Right kidney (tissue), 1 donor: Measurements from ENCODE around the gene C19orf81.

ENCODE experiments used
- DNase-seq: peaks from one replicate; pipeline ENCODE4 v3.0.0-alpha.2; 2016

The C19orf81 gene

GRCh38 chr19:50658441-50659317 is 9.4 kb downstream of the C19orf81 start:
- peak; percentile 90 for DNase-seq

- DNase-seq, result no peak
These were observed 10.3 kb downstream of the C19orf81 start for GRCh38 chr19:50659318-50660087.

- DNase-seq, result no peak
These were observed 10.8 kb downstream of the C19orf81 start for GRCh38 chr19:50660088-50660366.

GRCh38 chr19:50661023-50661422 is 11.8 kb downstream of the C19orf81 start:
- DNase-seq, result no peak

GRCh38 chr19:50661766-50662650 is 12.8 kb downstream of the C19orf81 start:
- no peak for DNase-seq

- DNase-seq, result no peak
These were observed 13.6 kb downstream of the C19orf81 start for GRCh38 chr19:50662651-50663481.

GRCh38 chr19:50663482-50663790 is 14.2 kb downstream of the C19orf81 start:
- DNase-seq, result no peak

- no peak for DNase-seq
These were observed 15.0 kb downstream of the C19orf81 start for GRCh38 chr19:50664204-50664603.

- DNase-seq, result peak; percentile 49
These were observed 17.3 kb downstream of the C19orf81 start for GRCh38 chr19:50666346-50667176.

GRCh38 chr19:50667177-50667758 is 18.0 kb downstream of the C19orf81 start:
- no peak for DNase-seq

GRCh38 chr19:50667759-50668231 is 18.6 kb downstream of the C19orf81 start:
- peak; percentile 52 for DNase-seq

GRCh38 chr19:50668416-50668815 is 19.2 kb downstream of the C19orf81 start:
- no peak for DNase-seq

GRCh38 chr19:50668879-50669278 is 19.6 kb downstream of the C19orf81 start:
- no peak for DNase-seq

GRCh38 chr19:50669302-50670101 is 20.3 kb downstream of the C19orf81 start:
- DNase-seq, result no peak

- no peak for DNase-seq
These were observed 20.8 kb downstream of the C19orf81 start for GRCh38 chr19:50670102-50670380.

GRCh38 chr19:50673118-50673517 is 23.9 kb downstream of the C19orf81 start:
- DNase-seq, result no peak

- DNase-seq, result no peak
These were observed 27.5 kb downstream of the C19orf81 start for GRCh38 chr19:50676625-50677197.

GRCh38 chr19:50677636-50678035 is 28.4 kb downstream of the C19orf81 start:
- DNase-seq, result no peak

GRCh38 chr19:50678323-50678722 is 29.1 kb downstream of the C19orf81 start:
- no peak for DNase-seq
